SU-DHL-6 (cell line): Measurements from ENCODE around the gene ST8SIA2.

Experiments used
- H2AFZ ChIP-seq: fragments of 200-600 bp; sonication (generic); 2 replicates; pipeline ENCODE4 v1.6.1; 2014; ENCODE audit warnings: low read depth, mild to moderate bottlenecking, moderate library complexity, mixed read lengths, antibody characterized with exemption, low read length; ENCODE audit not compliant: severe bottlenecking
- H3F3A ChIP-seq: fragments of 200-600 bp; shearing (Covaris generic); 2 replicates; pipeline ENCODE4 v1.6.0; 2016; ENCODE audit warnings: antibody characterized with exemption, mild to moderate bottlenecking; ENCODE audit not compliant: insufficient read depth
- H3K27ac ChIP-seq: fragments of 200-600 bp; sonication (generic); 2 replicates; pipeline ENCODE4 v1.5.1; 2016; ENCODE audit warnings: low read depth, mild to moderate bottlenecking, low read length, moderate library complexity, mixed read lengths
- H3K27me3 ChIP-seq: fragments of 200-600 bp; sonication (generic), shearing (Covaris generic); 2 replicates; pipeline ENCODE4 v1.6.0; 2014; ENCODE audit warnings: mild to moderate bottlenecking, low read length
- H3K36me3 ChIP-seq: fragments of 200-600 bp; sonication (generic); 2 replicates; pipeline ENCODE4 v1.6.1; 2014; ENCODE audit warnings: mild to moderate bottlenecking, low read length, mixed read lengths
- H3K4me2 ChIP-seq: fragments of 300-600, 200-600 bp; shearing (Covaris generic), sonication (generic); 2 replicates; pipeline ENCODE4 v1.6.0; 2014; ENCODE audit warnings: low read length, low read depth, mild to moderate bottlenecking; ENCODE audit not compliant: poor library complexity, severe bottlenecking
- H3K4me3 ChIP-seq: fragments of 200-600 bp; sonication (generic); 2 replicates; pipeline ENCODE4 v1.5.1; 2014; ENCODE audit warnings: antibody characterized with exemption, low read length, mild to moderate bottlenecking, mixed read lengths; ENCODE audit not compliant: insufficient read depth, poor library complexity, severe bottlenecking
- H3K79me2 ChIP-seq: fragments of 200-600 bp; sonication (generic); 2 replicates; pipeline ENCODE4 v1.6.1; 2014; ENCODE audit warnings: mild to moderate bottlenecking, low read length, moderate library complexity; ENCODE audit not compliant: insufficient read depth
- H3K9ac ChIP-seq: fragments of 200-600 bp; sonication (generic); 2 replicates; pipeline ENCODE4 v1.7.0; 2014; ENCODE audit warnings: mild to moderate bottlenecking, low read length
- H3K9me2 ChIP-seq: fragments of 200-600 bp; sonication (generic); replicated peaks from 2 replicates; pipeline ENCODE4 v1.6.1; 2014; ENCODE audit warnings: low read length; ENCODE audit not compliant: insufficient read depth
- H3K9me3 ChIP-seq: fragments of 200-600 bp; sonication (generic); 2 replicates; pipeline ENCODE4 v1.6.1; 2014; ENCODE audit warnings: low read length, mixed read lengths; ENCODE audit not compliant: insufficient read depth
- H4K20me1 ChIP-seq: fragments of 200-600 bp; sonication (generic); 2 replicates; pipeline ENCODE4 v1.6.1; 2014; ENCODE audit warnings: low read depth, mild to moderate bottlenecking, antibody characterized with exemption, low read length, moderate library complexity, mixed read lengths
- EZH2phosphoT487 ChIP-seq: fragments of 200-600 bp; sonication (generic), shearing (Covaris generic); conservative IDR thresholded peaks from 2 replicates; pipeline ENCODE4 v1.6.1; 2018; ENCODE audit warnings: mild to moderate bottlenecking, antibody characterized with exemption, low read length, moderate library complexity, mixed read lengths
- TF ChIP-seq, protein P1 (sequence below): fragments of 200-600 bp; sonication (generic); IDR thresholded peaks from one replicate; pipeline ENCODE4 v1.5.1; 2017; ENCODE audit warnings: antibody characterized with exemption, mild to moderate bottlenecking, low read length, moderate library complexity; ENCODE audit not compliant: insufficient read depth, poor library complexity, severe bottlenecking

The ST8SIA2 gene

DNA sequence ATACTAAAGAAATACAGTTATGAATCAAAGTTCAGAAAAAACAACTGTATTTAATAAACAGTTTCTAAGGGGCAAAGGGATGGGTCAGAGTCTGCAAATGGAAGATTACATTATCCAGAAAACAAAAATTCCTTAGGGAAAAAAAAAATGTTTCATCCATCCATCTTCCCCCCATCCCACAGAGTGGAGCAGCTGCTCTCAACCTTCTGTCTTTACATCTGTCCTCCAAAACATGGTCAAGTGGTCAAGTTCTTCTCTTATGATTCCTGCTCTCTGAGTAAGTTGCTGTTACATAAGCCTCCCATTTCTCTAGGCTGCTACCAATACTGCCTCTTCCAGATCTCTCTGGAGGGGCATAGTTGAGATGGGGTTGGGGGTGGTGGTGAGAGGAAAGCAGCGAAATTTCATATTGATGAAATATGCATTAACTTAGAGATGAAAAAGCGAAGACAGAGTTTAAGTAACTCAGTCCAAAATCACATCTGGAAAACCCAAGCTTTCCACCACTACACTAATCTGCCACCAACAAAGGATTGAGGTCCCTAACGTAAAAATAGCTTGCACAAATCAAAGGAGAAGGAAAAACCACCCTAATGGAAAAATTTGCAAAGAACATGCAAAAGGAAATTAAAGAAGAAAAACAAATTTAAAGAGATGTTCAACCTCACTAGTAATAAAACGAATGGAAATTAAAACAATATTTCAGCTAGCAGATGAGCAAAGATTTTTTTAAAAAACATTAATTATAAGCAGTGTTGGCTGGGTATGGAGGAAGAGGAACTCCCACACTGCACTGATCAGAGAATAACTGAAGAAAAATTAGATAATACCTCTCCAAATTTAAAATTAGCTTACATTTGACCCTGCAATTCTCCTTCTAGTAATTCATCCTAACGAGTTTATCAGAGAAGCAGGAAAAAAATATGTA, 109.5 kb downstream of the ST8SIA2 start:
- no peaks in the 10 kb centered on the region for H3K36me3 ChIP-seq
- TF ChIP-seq, protein P1, sequence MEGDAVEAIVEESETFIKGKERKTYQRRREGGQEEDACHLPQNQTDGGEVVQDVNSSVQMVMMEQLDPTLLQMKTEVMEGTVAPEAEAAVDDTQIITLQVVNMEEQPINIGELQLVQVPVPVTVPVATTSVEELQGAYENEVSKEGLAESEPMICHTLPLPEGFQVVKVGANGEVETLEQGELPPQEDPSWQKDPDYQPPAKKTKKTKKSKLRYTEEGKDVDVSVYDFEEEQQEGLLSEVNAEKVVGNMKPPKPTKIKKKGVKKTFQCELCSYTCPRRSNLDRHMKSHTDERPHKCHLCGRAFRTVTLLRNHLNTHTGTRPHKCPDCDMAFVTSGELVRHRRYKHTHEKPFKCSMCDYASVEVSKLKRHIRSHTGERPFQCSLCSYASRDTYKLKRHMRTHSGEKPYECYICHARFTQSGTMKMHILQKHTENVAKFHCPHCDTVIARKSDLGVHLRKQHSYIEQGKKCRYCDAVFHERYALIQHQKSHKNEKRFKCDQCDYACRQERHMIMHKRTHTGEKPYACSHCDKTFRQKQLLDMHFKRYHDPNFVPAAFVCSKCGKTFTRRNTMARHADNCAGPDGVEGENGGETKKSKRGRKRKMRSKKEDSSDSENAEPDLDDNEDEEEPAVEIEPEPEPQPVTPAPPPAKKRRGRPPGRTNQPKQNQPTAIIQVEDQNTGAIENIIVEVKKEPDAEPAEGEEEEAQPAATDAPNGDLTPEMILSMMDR, result no peak
- TF ChIP-seq EZH2phosphoT487, result no peak
- no peak overlapping the region for H3K9ac ChIP-seq
- H3K4me2 ChIP-seq, result no peak overlapping the region
- no peaks in the 10 kb centered on the region for H3F3A ChIP-seq
- H3K79me2 ChIP-seq, result no peaks in the 10 kb centered on the region
- no peak overlapping the region for H2AFZ ChIP-seq
- H3K9me2 ChIP-seq, result no peaks in the 10 kb centered on the region; the same call in 1 of the 2 replicates
- H4K20me1 ChIP-seq, result no peaks in the 10 kb centered on the region
- no peaks in the 10 kb centered on the region for H3K9me3 ChIP-seq
- H3K4me3 ChIP-seq, result no peak overlapping the region
- H3K27ac ChIP-seq, result no peak overlapping the region
- H3K27me3 ChIP-seq, result peaks cover 3% of the 10 kb centered on the region; the same call in 1 of the 2 replicates

DNA sequence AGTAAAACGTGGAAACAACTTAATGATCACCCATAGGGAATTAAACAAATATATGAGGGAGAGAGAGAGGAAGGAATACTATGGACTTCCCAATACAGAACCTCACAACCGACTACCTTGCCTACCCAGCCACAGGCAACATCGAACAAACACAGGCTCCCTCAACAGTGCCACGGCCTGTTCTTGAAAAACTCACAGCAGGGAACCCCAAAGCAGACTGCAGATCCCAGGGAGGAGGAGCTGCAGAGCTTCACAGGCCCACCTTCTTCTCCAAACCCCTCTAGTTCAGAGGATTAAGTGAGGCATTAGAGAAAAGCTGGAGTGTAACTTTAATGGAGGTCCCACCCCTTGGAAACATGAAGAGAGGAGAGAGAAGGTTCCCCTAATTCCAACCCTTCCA, 110.2 kb downstream of the ST8SIA2 start:
- Histone ChIP-seq H2AFZ (no peak overlapping the region), H3K4me3 (no peak overlapping the region), H3K79me2 (no peaks in the 10 kb centered on the region), H3K4me2 (no peak overlapping the region), H3K9me2 (no peaks in the 10 kb centered on the region; the same call in 1 of the 2 replicates), H3K36me3 (no peaks in the 10 kb centered on the region), H3K9me3 (no peaks in the 10 kb centered on the region), H3K27ac (no peak overlapping the region), H3F3A (no peaks in the 10 kb centered on the region), H4K20me1 (no peaks in the 10 kb centered on the region), H3K9ac (no peak overlapping the region), H3K27me3 (peaks cover 3% of the 10 kb centered on the region; the same call in 1 of the 2 replicates)
- TF ChIP-seq, protein P1, result no peak
- no peak for TF ChIP-seq EZH2phosphoT487

DNA sequence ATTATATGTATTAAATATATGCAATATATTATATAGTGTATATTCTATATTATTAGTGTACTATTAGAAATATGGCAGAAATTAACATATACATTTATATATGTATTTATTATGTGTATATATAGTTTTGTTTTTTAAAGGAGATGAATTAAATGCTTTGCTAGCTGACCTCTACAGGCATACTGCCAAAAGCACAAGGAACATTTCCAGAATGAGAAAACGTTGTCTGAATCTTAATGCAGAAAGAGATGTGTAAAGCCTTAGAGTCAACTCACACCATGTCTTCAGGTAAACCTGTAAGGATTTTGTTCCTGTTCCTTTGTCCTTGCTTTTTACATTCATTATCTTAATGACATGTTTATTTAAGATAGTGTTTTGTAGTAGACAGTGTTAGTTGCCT, 111.9 kb downstream of the ST8SIA2 start:
- no peak overlapping the region for H3K27ac ChIP-seq
- H3K9me2 ChIP-seq, result no peaks in the 10 kb centered on the region; the same call in 1 of the 2 replicates
- H3K4me3 ChIP-seq, result no peak overlapping the region
- no peak overlapping the region for H3K4me2 ChIP-seq
- H3K79me2 ChIP-seq, result no peaks in the 10 kb centered on the region
- H2AFZ ChIP-seq, result no peak overlapping the region
- no peaks in the 10 kb centered on the region for H3K36me3 ChIP-seq
- H3K27me3 ChIP-seq, result peaks cover 3% of the 10 kb centered on the region; the same call in 1 of the 2 replicates
- H3F3A ChIP-seq, result no peaks in the 10 kb centered on the region
- H3K9me3 ChIP-seq, result no peaks in the 10 kb centered on the region
- no peak overlapping the region for H3K9ac ChIP-seq
- no peak for TF ChIP-seq EZH2phosphoT487
- TF ChIP-seq, protein P1, result no peak
- H4K20me1 ChIP-seq, result no peaks in the 10 kb centered on the region
